ENCODE measurements around the gene ZCCHC8. TPM values are rescaled to one million over a fixed set of nuclear protein-coding genes. Genes with fewer than 3 reads are reported as not detected.

The ZCCHC8 gene
- polyA plus RNA-seq, 2 of the 4 experiments (the other 2 are of a cell fraction) = 20.9 to 40.1 TPM

DNA sequence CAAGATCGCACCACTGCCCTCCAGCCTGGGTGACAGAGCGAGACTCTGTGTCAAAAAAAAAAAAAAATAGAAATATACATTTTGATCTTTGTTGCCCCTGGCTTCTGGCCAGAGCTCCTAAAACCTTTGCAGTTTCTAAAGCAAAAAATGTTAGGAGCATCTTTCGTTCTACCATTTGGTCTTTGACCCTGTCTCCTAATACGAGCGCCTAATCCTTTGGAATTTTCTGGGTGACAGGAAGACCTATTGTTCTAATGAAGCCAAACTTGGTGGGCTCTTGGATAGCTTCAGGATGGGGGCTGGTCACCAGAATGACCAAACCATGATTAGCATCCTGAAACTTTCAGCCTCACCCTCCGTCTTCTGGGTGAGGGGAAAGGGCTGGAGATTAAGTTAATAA lies 46.0 kb downstream of the ZCCHC8 start:
- Histone ChIP-seq H3K4me1 (peaks cover 23% of the 10 kb centered on the region; the same call in 2 of the 3 replicates), H3K9me3 (no peaks in the 10 kb centered on the region), H3K27ac (peak overlapping the region in 1 of 2 experiments; percentile 58; a peak in 2 of 6 replicates), H3K4me3 (no peak overlapping the region), H3K4me2 (no peak overlapping the region)
- FAIRE-seq (no peak), DNase-seq (ENCODE audit: low read depth in 1 of 2, low spot score in 1 of 2) (no peak), ATAC-seq (no peak)
- TF ChIP-seq RNF2 (IDR thresholded peaks at IDR 0.05; ENCODE audit: borderline replicate concordance, low read depth) (no peak), HOXA7 (CRISPR knock-in tag; IDR thresholded peaks at IDR 0.05) (no peak), EP300 (IDR thresholded peaks at IDR 0.05) (no peak), FOXS1 (CRISPR knock-in tag; IDR thresholded peaks at IDR 0.05) (no peak)
- TF ChIP-seq, protein P1, sequence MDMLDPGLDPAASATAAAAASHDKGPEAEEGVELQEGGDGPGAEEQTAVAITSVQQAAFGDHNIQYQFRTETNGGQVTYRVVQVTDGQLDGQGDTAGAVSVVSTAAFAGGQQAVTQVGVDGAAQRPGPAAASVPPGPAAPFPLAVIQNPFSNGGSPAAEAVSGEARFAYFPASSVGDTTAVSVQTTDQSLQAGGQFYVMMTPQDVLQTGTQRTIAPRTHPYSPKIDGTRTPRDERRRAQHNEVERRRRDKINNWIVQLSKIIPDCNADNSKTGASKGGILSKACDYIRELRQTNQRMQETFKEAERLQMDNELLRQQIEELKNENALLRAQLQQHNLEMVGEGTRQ (IDR thresholded peaks at IDR 0.05) = no peak
- POLR2A ChIA-PET = no interaction called here
- 57% methylated on average over 6 of the region's 6 CpGs for WGBS (ENCODE audit: missing lambda C conversion rate)
- CTCF ChIA-PET = interaction anchor here (1.0 to 1.3 kb wide), 2 partner anchors 17 to 31 kb away, joined by 3 to 8 read pairs; no protein-coding TSS in a partner anchor

DNA sequence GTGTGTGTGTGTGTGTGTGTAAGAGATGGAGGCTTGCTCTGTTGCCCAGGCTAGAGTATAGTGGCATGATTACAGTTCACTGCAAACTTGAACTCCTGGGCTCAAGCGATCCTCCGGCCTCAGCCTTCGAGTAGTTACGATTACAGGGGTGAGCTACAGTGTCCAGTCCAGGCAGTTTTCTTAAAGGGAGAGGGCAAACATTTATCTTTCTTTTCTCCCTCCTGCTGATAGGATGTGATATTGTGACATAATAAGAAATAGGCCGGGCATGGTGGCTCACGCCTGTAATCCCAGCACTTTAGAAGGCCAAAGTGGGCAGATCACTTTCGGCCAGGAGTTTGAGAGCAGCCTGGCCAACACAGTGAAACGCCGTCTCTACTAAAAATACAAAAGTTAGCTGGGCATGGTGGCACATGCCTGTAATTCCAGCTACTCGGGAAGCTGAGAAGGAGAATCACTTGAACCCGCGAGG lies 46.4 kb downstream of the ZCCHC8 start:
- TF ChIP-seq FOSL2 (IDR thresholded peaks at IDR 0.05) (no peak), FOSL2 (CRISPR knock-in tag; IDR thresholded peaks at IDR 0.05) (no peak), MAZ (IDR thresholded peaks at IDR 0.05; ENCODE audit: borderline replicate concordance, low read depth, low read length) (no peak), POLR2A (IDR thresholded peaks at IDR 0.05; ENCODE audit: low read length) (no peak), SMC3 (IDR thresholded peaks at IDR 0.05) (no peak), JUNB (IDR thresholded peaks at IDR 0.05) (no peak), TP53 (CRISPR knock-in tag; IDR thresholded peaks at IDR 0.05) (no peak), ZSCAN20 (CRISPR knock-in tag; IDR thresholded peaks at IDR 0.05) (no peak), NR3C1 (IDR thresholded peaks at IDR 0.05) (no peak), RCOR1 (IDR thresholded peaks at IDR 0.05; ENCODE audit: low read depth, low read length) (no peak), RNF2 (IDR thresholded peaks at IDR 0.05; ENCODE audit: borderline replicate concordance, low read depth) (no peak), CHD4 (IDR thresholded peaks at IDR 0.05; ENCODE audit: borderline replicate concordance) (no peak)
- TF ChIP-seq, protein P2, sequence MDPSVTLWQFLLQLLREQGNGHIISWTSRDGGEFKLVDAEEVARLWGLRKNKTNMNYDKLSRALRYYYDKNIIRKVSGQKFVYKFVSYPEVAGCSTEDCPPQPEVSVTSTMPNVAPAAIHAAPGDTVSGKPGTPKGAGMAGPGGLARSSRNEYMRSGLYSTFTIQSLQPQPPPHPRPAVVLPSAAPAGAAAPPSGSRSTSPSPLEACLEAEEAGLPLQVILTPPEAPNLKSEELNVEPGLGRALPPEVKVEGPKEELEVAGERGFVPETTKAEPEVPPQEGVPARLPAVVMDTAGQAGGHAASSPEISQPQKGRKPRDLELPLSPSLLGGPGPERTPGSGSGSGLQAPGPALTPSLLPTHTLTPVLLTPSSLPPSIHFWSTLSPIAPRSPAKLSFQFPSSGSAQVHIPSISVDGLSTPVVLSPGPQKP (IDR thresholded peaks at IDR 0.05; ENCODE audit: low read depth, low read length) = no peak
- WGBS (ENCODE audit: missing lambda C conversion rate) = 85% methylated on average over 12 of the region's 12 CpGs
- peak; percentile 12 to 30; a peak in 2 of 6 replicates for ATAC-seq
- DNase-seq (ENCODE audit: low read depth in 1 of 2, low spot score in 1 of 2) = no peak
- ChIA-PET POLR2A (no interaction called here), CTCF (interaction anchor here (1.3 kb wide), 1 partner anchor 17 kb away, joined by 8 read pairs; no protein-coding TSS in a partner anchor)
- Histone ChIP-seq H3K4me2 (no peak overlapping the region), H3K27ac (peak overlapping the region; percentile 10 to 58; a peak in 3 of 6 replicates), H3K9me3 (no peaks in the 10 kb centered on the region), H3K4me3 (no peak overlapping the region), H3K4me1 (peaks cover 24% of the 10 kb centered on the region; the same call in 2 of the 3 replicates)
- no peak for FAIRE-seq

DNA sequence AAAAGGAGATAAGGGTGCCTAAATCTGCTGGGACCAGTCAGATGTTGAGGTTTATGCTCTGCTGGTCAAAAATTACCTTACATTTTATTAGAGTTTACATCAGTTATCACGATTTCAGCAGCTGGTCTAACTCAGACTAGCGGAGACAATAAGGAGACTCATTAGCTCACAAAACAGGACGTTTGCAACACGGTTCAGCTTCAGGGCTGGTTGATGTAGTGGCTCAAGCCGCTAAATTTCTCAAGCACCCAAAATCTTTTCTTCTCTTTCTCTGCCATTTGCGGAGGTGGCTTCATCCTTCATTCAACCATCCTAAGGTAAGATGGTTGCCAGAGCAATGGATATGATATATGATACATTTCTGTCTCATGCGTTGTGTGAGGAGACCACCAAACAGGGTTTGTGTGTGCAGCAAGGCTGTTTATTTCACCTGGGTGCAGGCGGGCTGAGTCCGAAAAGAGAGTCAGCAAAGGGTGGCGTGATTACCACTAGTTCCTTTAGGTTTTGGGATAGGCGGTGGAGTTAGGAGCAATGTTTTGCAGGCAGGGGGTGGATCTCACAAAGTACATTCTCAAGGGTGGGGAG lies 47.9 kb downstream of the ZCCHC8 start:
- ChIA-PET CTCF (interaction anchor here (1.5 kb wide), 1 partner anchor 97 kb away, joined by 4 read pairs; no protein-coding TSS in a partner anchor), POLR2A (interaction anchor here (1.1 kb wide), 1 partner anchor 29 kb away, joined by 5 read pairs; no protein-coding TSS in a partner anchor)
- ATAC-seq (no peak), DNase-seq (ENCODE audit: low read depth in 1 of 2, low spot score in 1 of 2) (no peak), FAIRE-seq (no peak)
- Histone ChIP-seq H3K4me1 (peaks cover 19% of the 10 kb centered on the region; the same call in 2 of the 3 replicates), H3K9me3 (no peaks in the 10 kb centered on the region), H3K4me3 (no peak overlapping the region), H3K27ac (no peak overlapping the region), H3K4me2 (no peak overlapping the region)
- no peak for TF ChIP-seq SMC3 (IDR thresholded peaks at IDR 0.05)
- no peak for TF ChIP-seq ZFP36 (IDR thresholded peaks at IDR 0.05; ENCODE audit: borderline replicate concordance, partially characterized antibody)
- TF ChIP-seq, protein P3, sequence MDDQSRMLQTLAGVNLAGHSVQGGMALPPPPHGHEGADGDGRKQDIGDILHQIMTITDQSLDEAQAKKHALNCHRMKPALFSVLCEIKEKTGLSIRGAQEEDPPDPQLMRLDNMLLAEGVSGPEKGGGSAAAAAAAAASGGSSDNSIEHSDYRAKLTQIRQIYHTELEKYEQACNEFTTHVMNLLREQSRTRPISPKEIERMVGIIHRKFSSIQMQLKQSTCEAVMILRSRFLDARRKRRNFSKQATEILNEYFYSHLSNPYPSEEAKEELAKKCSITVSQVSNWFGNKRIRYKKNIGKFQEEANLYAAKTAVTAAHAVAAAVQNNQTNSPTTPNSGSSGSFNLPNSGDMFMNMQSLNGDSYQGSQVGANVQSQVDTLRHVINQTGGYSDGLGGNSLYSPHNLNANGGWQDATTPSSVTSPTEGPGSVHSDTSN (IDR thresholded peaks at IDR 0.05) = no peak
- 85% methylated on average over 11 of the region's 11 CpGs for WGBS (ENCODE audit: missing lambda C conversion rate)
